GM12801 (cell line): ENCODE data around the gene CHPF.

Source experiments
- CTCF ChIP-seq: IDR thresholded peaks from one replicate; pipeline ENCODE4 v1.5.1; 2011; ENCODE audit warnings: control low read depth; ENCODE audit not compliant: insufficient read length; ENCODE audit errors: extremely low read depth

The CHPF gene

GRCh38 chr2:219499058-219499307, 44.6 kb downstream of the CHPF start:
- no peak for TF ChIP-seq CTCF

- no peak for TF ChIP-seq CTCF
Measured at GRCh38 chr2:219498280-219499057, 45.1 kb downstream of the CHPF start, which contains the start of gene GMPPA. Gene GMPPA (plus strand): TSS chr2:219498891. CDS start chr2:219499976, 1,085 bp downstream.

- TF ChIP-seq CTCF, result no peak
Measured at GRCh38 chr2:219497495-219498279, 45.9 kb downstream of the CHPF start.

GRCh38 chr2:219496825-219497494, 46.6 kb downstream of the CHPF start:
- TF ChIP-seq CTCF, result no peak

- TF ChIP-seq CTCF, result no peak
Measured at GRCh38 chr2:219496247-219496824, 47.3 kb downstream of the CHPF start.

GRCh38 chr2:219495531-219496122, 48.0 kb downstream of the CHPF start:
- TF ChIP-seq CTCF, result no peak

GRCh38 chr2:219494952-219495530, 48.6 kb downstream of the CHPF start:
- TF ChIP-seq CTCF, result no peak
